ENCODE data around the gene SPATA25.
"Not testable (repeated sequence)": the region's sequence is repeated elsewhere in the genome, so short reads cannot be mapped to it uniquely, and the experiment has no call there.

The SPATA25 gene

GRCh38 chr20:45912344-45912682 lies 24.9 kb upstream of the SPATA25 start:
- DNase-seq: no peak

- peak; percentile 46 for DNase-seq
Measured at GRCh38 chr20:45911486-45912343, 24.3 kb upstream of the SPATA25 start, which contains the start of gene PLTP. PLTP (minus strand) TSS chr20:45912155; CDS start chr20:45911452, 703 bp downstream.

- peak; percentile 98 for DNase-seq
Measured at GRCh38 chr20:45910670-45911485, 23.5 kb upstream of the SPATA25 start.

GRCh38 chr20:45909817-45910669 lies 22.6 kb upstream of the SPATA25 start:
- DNase-seq: no peak

DNA sequence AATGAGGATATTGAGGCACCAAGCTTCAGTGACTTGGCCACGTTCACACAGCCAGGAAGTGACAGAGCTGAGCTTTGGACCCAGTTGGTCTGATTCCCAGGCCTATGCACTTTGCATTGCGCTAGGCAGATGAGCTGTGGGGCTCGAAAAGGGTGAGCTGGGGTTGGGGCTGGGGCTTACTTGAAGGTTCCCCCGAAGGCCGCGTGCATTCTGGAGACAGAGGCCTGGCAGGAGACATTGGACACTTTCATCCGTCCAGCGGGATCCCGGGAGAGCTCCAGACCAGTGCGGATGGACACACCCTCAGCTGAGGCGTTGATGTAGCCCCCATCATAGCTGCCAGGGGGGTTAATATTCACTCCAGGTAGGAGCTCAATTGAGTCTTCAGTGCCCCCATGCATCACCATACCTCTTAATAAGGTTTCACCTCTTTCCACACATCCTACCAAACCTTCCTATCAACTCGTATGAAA lies 21.9 kb upstream of the SPATA25 start:
- DNase-seq: no peak

- no peak for DNase-seq
Measured at GRCh38 chr20:45908084-45908483, 20.7 kb upstream of the SPATA25 start.

DNA sequence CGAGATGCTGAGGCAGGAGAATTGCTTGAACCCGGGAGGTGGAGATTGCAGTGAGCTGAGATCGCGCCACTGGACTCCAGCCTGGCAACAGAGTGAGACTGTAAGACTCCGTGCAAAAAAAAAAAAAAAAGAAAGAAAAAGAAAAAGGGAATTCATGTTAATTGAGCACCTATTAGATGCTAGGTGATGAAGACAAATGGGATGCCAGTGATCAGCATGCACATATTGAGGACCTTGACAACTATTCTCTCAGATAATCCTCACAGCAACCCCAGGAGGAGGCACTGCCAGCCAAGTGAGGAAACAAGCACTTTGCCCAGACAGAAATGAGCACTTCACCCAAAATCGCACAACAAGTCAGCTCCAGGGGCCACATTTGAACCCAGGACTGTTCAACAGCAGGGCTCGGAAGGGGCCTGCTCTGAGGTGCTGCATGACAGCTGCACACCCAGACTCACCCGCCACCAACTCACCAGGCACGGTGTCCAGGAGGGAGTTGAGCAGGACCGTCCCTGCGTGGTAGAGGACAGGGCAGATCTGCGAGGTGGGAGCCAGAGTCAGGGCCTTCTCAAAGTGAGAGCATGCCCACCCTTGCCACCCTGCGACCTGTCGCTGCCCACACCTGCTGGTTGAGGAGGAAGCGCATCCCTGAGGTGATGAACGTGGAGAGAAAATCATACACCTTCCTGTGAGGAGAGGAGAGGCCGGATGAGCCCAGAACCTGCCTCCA lies 20.0 kb upstream of the SPATA25 start:
- no peak for DNase-seq

DNA sequence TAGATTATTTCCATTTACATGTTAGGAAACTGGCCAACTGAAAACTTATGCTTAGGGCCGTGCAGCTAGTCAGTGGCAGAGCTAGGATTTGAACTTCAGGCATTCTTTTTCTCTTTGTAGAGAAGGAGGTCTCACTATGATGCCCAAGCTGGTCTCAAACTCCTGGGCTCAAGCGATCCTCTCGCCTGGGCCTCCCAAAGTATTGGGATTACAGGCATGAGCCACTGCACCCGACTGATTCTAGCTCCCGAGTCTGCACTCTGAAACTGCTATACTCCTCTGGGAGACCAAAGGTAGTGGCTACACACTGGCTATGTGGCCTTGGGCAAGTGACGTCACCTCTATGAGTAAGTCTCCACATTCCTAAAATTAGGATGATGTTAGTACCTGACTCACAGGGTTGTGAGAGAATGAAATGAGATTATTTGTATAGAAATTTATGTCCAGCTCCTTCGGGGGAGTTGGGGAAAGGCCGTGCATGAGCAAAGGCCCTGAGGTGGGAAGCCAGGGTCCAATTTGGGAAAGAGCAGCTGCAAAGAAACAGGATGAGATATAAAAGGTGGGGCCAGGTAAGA lies 18.2 kb upstream of the SPATA25 start:
- DNase-seq: no peak

GRCh38 chr20:45904583-45905504 lies 17.4 kb upstream of the SPATA25 start:
- DNase-seq: no peak

DNA sequence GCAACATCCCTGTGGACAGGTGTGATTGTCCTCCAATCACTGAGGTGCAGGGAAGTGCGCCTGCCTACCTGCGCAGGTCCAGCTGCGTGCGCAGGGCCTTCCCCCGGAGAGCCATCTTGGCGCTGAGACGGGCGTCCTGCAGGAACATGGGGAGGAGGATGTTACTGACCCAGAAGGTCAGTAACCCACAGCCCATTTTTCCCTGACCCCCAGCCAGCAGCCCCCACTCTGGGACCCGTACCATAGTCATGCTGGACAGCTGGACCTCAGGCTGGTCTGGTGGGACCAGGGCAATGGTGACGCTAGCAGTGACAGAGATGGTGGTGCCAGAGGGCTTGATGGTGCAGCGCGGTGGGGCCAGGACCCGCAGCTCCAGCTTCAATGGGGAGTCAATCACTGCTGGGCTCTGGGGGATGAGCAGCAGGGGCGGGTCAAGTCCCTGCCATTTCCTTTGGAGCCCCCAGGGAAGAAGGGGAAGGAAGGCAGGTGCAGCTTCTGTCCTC lies 14.8 kb upstream of the SPATA25 start:
- peak; percentile 23 for DNase-seq

- DNase-seq: not testable (repeated sequence)
Measured at GRCh38 chr20:45901332-45901731, 13.9 kb upstream of the SPATA25 start.

GRCh38 chr20:45899046-45899835 lies 11.8 kb upstream of the SPATA25 start:
- DNase-seq: no peak

GRCh38 chr20:45898285-45898684 lies 10.9 kb upstream of the SPATA25 start:
- no peak for DNase-seq

DNA sequence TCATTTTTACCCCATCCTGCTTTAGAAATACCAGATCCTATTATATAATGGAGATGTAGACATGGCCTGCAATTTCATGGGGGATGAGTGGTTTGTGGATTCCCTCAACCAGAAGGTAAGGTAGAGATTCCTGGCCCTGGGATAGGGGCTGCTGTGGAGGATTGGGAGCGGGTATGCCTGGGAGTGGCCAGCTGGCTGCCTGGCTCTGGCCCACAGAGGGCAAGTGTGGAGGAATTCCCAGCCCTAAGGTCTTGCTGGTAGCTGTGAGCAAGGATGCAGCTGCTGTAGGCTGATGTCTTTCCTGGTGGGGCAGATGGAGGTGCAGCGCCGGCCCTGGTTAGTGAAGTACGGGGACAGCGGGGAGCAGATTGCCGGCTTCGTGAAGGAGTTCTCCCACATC lies 10.3 kb upstream of the SPATA25 start:
- no peak for DNase-seq

DNA sequence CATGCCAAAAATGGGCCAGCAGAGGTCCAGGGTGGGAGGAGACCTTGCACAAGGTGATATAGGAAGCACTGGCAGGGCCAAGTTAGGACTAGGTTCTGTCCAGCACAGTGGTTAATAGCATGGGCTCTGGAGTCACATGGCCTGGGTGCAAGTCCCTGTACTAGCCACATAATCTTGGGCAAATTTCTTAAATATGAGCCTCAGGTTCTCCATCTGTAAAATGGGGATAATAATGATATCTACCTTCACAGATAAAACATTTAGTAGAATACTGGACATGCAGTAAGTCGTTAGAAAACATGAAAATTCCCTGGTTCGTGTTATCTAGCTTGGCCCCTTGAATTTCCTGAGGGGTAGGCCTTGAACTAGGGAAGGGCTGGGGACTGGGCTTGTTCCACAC lies 9.9 kb upstream of the SPATA25 start:
- DNase-seq: no peak

DNA sequence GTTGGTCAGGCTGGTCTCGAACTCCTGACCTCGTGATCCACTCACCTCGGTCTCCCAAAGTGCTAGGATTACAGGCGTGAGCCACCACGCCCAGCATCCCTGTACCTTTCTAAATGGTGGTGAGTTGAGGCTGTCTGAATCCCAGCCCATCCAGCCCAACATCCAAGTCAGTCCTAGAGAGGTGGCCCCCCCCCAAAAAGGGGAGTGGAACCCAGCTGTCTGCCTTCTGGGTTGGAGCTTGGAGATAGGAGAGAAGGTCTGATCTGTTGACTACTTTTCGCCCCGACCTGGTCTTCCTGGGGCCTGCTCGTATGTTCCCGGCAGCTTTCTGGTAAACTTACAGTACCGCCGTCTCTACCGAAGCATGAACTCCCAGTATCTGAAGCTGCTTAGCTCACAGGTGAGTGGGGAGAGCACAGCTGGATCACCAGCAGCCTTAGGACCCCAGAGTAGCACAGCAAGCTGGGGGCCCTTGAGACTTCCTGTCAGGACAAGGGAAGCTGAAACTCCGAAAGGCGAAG lies 9.3 kb upstream of the SPATA25 start:
- DNase-seq: no peak

DNA sequence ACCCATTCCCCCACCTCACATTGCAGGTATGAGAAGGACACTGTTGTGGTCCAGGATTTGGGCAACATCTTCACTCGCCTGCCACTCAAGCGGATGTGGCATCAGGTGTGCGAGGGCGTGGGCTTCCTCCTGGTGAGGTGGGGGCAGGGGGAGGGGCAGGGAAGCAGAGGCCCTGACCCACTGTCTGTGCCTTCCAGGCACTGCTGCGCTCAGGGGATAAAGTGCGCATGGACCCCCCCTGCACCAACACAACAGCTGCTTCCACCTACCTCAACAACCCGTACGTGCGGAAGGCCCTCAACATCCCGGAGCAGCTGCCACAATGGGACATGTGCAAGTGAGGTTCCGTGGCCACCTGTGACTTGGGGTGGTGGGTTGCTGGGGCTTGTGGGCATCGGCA lies 7.4 kb upstream of the SPATA25 start:
- DNase-seq: no peak

DNA sequence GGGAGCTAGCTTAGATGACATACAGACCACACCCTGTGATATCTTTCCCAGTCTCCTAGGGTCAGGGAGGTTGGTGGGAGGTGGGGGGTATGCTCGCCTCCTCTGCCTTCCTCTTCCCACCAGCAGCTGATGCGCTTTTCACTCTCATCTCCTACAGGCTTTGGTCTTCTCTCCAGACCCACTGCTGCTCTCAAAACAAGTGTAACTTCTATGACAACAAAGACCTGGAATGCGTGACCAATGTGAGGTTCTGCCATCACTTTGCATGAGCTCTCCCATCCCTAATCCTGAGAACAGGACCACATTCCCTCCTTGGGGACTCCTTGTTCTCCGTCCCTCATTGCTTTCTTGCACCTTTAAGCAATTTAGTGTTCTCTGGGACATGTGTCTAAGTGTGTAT lies 6.4 kb upstream of the SPATA25 start:
- no peak for DNase-seq

DNA sequence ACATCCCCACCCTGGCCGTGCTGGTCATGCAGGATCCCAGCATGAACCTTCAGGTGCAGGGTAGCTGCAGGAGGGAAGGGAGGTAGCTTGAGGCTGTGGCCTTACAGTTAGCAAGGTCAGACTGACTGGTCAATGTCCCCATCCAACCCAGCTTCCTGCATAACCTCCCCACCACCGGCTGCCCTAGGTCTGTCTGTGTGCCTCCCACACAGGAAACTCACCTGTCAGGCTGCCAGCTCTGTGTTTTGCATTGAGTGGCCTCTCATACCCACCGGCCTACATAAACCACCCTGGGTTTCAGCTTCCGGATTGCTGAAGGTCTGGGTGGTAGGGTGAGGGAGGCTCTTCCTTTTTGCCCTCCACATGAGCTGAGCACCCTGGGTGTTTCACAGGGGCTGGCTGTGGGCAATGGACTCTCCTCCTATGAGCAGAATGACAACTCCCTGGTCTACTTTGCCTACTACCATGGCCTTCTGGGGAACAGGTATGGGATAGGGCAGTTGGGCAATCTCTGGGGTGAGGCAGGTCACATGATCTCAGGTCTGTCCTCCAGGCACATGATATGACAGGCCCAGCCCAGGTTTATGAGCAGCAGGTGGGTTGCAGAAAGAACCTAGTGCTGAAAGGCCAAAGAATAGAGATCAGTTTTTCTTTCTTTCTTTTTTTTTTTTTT lies 5.5 kb upstream of the SPATA25 start:
- DNase-seq: no peak

Measured in NCI-H2171 treated with DMSO at 0.1 percent for 48 hours (cell line).